ENCODE results near the gene EXOC2.

- TF ChIP-seq EZH2 (IDR thresholded peaks at IDR 0.05) (no peak), POLR2AphosphoS5 (IDR thresholded peaks at IDR 0.05; ENCODE audit: borderline replicate concordance, low read depth, low read length) (no peak)
Observed at GRCh38 chr6:540490-540889, 152.4 kb downstream of the EXOC2 start.

Data from SK-N-MC (cell line).